ENCODE data around the gene P2RY14.

P2RY14 gene

DNA sequence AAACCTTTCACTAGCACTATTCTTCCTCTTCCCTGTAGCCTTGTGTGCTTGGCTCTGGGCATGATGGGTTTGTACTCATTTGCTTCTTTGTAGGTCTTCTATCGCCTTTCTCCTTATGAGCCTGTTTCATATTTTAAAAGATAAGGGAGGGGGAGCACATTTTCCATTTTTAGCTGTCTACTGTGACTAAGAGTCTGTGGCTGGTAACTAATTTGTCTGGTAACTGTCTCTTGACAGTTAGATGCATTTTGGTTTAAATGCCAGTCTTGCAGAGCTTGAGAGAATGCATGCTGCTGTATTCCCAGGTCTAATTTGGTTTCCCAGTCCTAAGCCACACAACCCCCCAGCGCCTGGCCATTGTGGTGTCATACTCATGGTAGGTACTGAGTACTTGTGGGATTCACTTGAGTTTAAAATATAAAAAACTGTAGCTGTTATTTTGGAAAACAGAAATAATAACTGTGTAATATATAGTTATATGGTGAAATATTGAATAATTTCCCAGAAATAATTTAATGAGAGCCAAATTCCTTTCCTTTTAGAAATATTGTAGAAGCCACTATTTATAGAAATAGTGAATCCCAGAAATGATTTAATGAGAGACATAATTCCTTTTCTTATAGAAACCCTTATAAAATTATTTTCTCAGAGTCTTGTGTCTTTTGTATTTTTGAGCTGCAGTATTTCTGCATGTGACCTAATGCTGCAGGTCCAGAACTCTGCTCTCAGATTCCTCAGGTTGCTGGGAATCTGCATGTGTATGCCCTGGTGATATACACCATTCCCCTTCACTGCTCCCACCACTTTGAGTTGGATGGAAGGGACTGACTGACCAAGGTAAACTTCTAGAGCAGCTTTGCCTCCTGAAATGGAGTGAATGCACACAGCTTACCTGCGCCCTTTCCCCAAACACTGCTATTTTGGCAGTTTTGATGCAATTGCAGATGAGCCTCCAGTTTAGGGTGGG is 61.4 kb downstream of the P2RY14 start:
- DNase-seq = no peak

DNA sequence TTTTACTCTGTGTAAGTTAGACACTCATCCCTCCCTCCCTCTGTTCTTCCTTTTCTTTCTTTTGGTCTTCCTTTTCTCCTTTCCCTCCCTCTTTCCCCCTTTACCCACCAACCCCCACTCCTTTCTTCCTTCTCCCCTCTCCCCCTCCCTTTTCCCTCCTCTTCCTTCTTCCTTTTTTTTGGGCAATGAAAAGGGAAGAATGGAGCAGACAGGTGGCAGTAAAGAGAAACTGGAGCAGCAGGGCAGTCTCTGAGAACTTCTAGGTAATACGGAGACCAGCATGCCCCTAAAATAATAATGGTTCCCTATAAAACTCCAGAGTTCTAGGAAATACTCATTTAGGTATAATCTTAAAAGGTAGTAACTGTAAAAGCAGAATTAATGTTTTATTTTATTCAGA is 63.9 kb downstream of the P2RY14 start:
- DNase-seq = no peak

DNA sequence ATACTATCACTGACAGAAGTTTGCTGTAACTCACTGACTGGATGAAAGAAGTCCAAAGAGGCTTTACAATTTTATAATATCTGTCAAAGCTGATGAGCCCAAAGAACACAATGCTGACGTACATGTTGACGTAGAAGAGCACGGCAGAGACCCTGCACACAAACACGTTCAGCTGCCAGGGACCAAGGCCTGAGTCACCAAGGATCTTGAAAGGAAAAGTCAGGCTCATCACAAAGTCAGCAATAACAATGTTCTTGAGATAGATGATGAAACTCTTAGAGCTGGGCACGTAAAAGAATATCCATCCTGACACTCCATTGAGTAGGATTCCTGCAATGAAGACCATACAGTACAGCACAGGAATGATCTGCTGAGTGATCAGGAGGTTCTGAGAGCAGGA is 64.5 kb downstream of the P2RY14 start:
- DNase-seq = no peak

DNA sequence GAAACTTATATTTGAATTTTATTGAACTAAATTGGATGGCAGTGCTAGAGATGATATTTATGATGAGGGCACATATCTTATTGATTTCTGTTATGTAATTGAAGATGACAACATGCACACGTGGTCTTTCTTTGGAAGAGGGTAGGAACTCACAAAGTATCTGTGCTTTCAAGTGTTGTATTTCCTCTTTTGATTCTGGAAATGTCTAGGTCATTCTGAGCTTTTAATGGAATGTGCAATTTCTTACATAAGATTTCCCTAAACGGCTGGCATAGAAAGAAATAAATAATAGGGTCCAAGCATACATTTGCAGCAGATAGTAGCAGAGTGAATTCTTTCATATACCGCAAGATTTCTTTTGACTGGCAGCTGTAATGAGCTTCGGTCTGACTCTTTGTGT is 65.2 kb downstream of the P2RY14 start:
- DNase-seq = no peak

DNA sequence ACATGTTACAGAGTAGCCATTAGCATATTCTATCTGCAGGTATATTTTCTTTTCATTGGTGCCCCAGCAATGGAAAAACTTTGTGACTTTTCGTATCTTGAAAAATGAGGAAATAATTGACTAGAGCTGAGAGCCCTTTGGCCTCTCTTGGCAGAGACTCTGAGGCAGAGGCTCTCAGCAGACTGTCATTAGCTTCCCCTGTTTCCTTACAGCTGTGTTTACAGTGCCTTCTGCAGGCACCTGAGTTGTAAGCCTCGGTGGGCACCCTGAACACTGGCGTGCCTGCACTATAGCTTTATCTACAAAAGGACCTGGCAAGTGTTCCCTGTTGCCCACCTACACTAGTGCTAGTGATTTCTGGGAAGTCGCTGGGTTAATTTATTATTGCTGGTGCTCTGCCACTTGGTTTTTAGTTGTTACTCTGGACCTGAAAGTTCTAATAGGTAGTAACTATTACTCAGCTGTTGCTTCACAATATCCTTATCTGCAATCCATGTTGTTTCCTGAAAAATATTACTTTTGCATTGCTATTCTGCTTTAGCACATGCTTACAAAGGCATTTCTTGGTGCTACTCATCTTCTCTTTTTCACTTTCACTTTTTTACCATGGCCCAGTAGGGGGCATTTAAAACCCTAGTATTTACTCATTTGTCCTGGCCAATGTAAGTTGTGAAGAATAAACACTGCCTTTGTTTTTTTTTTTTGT is 67.5 kb downstream of the P2RY14 start:
- no peak for DNase-seq

DNA sequence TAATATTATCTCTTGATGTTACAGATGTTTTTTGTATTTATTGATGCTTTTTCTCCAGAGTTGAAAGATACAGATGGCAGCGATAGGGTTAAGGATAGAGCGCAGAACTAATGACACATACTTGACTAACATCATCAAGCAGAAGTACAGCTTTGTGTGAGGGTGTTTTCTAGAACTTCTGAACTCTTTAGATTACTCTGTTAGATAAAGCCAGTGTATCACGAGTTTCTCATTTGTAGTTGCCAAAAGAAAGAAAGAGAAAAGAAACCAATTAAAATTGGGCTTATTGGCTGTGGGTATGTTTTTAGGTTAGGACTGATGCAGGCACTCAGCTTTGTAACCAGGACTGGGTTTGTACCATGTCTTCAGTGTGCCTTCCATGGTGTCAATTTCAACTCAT is 68.7 kb downstream of the P2RY14 start:
- no peak for DNase-seq

DNA sequence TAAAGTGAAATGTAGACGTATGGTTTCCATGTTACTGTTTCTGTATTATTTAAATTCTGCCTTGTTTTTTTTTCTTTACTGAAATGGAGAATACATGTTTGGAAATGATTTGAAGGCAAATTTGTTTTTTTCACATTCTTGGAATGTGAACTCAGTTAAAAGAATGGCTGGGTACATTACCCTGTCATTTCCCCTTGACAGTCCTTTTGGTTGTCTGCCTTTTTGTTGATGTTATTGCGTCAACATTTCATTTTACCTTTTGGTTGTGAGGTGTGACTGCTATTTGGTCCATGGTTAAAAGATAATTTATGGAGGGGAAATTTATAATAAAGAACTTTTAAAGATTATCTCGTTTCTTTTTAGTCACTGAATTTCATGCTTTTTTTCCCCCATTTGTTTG is 72.1 kb downstream of the P2RY14 start:
- DNase-seq = no peak

DNA sequence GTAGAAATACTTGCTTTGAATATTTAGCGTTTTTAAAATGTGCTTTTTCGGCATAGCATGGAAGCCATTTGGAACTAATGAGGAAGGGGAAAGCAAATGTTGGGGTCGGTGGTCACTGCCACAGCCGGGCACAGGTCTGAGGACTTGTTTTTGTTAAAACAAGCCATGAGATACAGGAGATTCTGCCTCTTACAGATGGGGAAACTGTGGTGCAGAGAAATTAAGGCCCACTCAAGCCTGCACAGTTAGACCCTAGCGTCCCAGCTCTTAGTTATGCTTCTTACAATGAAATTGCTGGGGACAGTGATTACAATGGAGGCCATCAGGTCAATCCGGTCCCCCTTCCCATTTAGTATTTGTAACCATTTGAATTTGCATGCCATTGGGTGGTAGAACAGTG is 72.9 kb downstream of the P2RY14 start:
- DNase-seq = no peak

DNA sequence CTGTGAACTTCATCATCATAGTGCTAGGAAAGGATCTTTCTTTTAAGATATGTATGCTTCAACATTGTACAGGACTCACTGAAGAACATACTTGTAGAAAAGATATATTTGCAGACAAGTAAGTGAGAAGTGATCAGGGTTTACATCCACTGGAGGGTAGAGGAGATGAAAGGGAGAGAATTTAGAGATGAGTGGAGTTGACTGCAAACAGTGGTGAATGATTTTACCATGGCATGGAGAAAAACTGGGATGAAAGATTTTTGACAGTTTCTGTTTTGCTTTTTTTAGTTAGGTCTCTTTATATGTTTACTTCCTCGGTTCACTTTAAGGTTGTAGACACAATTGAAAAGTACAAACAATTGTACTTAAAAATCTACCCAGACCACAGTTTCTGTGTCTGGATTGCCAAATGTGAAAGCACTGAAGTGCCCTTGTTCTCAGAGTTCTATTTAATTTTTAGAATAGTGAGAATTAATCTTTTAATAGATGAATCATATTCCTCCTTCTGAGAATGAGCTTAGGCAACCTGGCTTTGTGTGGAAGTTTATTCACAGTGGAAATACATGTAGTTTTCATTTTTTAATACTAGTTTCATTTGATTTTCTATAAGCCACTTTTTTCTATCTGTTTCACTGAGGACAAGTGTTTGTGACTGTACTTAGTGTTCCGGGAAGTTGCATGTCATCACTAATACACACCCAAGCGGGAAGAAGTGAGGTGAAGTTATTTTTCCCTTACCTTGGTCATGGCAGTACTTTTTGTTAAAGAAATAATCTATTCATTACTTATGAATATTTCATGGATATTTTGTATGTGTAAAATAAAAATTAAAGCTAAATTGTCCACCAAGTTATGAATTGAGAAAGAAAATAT is 73.6 kb downstream of the P2RY14 start:
- DNase-seq = no peak

DNA sequence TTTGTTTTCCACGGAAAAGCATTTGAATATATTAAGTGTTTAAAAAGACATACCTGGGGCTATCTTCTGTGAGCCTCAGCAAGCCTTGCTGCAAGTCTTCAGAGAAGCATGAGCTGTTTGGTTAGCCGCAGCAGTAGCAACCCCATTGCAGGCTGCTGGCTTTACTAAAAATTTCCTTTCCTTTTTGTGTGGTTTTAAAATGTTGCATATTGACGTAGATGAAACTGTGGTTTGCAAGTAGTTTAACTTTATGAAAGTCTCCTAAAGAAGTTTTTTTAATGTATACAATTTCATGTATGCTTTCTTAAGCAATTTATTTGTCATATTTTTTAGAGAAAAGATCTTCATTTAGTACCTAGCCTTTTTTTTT is 75.3 kb downstream of the P2RY14 start, which contains the start of gene GPR171:
Gene GPR171, minus strand, starts transcription at position 166 of the 370 bp plus-strand sequence. CDS start 3,830 bp downstream, outside the sequence.
- DNase-seq = no peak

DNA sequence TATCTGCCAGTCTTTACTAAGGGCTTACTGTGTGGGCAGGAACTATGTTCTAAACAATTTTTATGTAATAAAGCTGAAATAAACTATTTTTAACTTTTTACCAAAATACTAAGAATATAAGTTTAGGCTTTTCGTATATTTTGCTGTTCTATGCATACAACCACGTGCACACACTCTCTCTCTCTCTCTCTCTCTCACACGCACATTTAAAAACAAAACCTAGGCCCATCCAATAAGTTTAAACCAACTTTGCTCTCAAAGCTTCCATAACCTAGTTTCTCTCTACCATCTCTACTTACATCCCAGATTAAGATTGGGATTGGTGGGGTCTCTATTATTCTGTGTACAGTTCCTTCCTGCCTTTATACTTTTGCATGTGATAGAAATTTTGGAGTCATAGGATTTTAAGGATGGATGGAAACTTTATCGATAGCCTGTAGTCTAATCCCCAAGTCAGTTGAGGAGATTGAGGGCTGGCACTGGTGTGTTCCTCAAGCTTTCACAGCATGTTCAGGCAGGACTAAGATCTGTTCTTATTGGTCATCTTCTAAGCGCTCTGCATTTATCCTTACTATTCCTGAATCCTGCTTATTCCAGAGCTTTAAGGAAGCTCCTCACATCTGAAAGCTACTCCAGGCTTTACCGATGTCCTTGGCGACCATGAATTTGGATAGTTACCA is 77.2 kb downstream of the P2RY14 start:
- DNase-seq = no peak

DNA sequence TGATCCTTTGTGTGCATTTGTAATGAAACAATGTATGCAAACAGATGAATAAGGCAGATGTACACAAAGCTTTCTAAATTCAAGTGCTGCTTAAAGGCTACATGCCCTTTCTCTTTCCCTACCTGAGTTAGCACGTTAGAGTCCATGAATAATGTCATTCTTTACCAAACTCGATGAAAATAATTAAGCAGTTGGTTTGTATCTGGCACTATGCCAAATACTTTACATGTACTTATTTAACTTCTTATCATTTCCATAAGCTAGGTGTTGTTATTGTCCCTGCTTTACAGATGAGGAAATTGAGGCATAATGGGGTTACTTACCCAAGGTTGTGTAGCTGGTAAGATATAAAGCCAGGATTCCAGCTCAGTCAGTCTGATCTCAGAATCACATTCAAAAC is 77.8 kb downstream of the P2RY14 start:
- no peak for DNase-seq

DNA sequence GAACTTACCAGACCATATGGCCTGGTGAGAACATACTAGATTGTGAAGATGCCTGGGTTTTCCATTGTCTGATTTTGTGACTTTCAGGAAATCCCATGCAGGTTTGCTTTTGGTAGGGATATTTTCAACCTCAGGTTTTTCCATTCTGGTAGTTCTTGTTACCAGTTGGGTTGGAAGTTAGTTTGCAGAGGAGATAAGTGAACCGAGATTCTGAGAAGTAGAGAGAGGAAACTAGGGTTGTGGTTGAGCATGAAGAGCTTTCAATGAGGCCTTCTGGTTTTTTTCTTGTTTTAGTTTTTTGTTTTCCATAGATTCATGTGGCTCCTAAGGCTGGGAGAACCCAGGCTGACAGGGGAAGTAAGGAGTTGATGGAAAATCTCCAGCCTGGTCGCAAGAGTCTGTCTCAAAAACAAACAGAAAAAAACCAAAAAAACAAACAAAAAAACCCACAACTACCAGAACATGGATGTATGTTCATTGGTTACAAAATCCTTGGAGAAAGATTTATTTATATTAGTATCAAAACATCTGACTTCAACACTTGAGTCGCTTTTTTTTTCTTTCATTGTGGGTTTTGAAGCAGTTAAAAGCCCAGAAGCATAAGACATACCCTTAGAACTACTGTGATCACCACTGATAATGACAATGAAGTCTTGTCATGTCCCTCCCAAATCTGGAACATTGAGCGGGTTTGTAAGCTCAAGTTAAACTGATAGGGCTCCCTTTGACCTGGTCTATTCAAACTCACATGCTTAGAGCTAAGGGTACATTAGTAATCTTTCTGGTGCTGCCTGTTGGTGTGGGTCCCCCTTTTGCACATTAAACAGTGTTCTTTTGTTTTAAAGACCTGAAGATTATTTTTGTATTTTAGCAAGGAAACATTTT is 78.5 kb downstream of the P2RY14 start:
- DNase-seq = no peak

DNA sequence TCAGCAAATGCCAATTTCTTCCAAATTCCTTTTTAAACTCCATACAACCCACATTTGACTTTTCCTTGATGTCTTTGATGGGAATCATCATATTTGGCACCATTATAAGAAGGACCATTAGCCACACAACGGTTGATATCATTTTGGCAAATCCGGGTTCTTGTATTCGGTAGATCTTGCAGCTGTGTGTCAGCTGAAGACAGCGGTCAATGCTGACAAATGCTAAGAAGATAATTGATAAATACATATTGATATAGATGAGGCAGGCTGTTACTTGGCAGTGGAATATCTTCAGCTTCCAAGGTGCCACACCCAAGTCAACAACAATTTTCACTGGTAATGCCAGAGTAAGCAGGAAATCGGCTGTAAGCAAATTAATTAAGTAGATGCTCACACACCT is 79.5 kb downstream of the P2RY14 start:
- no peak for DNase-seq

DNA sequence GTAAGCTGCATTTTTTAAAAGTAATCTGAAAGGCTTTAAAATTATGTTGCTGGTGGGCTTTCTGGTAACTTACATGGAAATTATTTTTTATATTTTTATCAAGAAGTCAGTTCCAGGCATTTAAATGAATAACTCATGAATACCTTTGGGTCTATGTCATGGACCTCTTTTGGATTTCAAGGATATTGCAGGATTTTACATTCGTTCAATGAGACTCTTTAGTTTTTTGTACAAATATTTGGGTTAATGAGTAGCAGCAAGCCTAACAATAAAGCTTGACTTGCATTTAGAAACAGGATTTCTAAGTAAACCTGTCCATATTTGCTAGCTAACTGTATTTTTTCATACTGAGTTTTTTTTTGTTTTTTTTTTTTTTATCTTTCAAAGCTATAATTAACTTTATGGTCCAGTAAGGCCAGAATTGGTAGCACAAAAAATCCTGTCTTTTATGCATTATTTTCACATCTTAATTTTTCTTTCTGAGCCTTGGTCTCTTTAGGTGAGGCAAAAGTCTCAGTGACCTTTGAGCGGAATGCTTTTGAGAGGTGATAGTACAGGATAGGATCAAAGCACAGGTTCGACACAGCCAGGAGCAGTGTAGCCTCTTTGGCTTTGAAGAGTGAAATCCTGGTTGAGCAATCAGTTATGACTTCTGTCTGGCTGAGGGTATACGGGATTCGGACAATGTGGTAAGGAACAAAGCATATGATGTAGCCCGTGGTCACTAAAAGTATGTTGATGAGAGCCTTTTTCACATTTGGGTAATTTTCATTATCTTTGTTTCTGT is 80.2 kb downstream of the P2RY14 start:
- no peak for DNase-seq

DNA sequence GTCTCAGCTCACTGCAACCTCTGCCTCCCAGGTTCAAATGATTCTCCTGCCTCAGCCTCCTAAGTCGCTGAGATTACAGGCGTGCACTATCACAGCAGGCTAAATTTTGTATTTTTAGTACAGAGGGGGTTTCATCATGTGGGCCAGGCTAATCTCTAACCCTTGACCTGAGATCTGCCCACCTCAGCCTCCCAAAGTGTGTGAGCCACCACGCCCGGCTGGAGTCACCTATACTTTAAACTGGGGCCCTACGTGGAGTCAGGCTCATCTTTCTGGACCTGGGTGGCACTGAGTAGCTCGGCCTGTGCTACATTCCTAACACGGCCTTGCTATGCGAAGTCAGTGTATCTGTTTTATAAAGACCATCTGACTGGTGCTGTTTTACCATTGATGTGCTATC is 81.1 kb downstream of the P2RY14 start:
- no peak for DNase-seq

DNA sequence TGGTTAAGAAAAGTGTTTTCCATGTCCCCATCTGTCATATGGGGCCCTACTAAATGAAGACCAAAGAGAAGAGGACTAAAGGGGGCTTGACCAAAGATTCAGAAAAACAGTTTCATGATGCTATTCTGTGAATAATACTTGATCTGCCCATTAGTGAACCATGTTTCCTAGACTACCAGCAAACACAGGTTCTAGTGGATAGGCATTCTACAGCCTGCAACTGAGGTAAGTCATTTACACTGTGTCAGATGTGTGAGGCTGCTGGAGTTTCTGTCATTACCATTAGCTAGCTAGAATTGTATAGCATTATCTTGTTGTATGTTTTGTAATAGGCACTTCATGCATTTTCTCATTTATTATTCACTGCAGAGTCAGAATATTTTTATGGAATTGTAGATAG is 81.9 kb downstream of the P2RY14 start:
- DNase-seq = no peak

DNA sequence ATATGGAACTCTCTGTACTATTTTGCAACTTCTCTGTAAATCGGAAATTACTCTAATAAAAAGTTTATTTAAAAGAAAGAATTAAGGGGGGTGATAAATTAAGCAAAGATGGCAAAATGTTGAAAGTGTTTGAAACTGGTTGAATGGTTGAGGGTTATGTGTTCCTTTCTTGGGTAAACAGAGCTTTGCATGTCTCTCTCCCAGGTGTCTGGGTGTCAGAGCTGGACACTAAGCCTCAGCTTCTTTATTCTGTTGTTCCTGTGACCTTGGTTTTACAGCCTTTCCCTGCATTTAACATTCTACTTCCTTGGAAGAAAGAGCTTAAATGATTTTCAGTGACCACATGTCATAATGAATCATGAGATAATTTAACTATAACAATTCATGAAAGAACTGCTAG is 82.5 kb downstream of the P2RY14 start:
- no peak for DNase-seq

DNA sequence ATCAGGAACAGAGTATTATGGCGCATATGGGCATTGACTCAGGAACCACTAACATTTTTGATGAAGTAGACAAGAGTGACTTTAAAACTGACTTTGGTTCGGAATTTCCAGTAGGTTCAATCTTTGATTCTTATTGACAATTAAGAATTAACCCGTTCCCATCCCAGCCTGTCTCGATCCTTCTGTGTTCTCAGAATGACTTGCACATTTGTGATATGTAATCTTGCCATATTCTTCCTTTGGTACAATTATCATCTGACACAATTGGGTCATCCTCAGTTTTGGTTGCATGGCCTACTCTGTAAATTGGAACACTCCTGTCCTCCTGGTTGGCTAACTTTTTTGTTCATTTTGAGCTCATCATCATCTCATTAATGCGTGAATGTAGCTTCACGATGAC is 85.8 kb downstream of the P2RY14 start:
- no peak for DNase-seq

DNA sequence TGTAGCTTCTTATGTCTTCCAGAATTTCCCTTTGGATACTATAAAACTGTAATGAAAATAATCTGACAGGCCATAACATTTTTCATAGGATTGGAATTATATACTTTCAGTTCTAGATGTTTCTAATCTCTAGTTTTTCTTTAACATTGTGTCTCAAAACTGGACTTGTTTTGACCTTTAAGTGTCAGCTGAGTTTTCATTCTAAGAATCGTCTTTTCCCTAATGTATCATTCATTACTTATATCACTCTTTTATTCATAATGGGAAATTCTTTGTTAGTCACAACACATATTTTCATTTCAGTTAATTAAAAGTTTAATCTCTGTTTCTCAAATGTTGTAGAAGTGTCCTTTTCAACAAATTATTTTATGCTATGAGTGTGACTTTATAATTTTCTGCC is 87.2 kb downstream of the P2RY14 start:
- DNase-seq = no peak
